ENCODE data around the gene SEC23B.

The SEC23B gene

DNA sequence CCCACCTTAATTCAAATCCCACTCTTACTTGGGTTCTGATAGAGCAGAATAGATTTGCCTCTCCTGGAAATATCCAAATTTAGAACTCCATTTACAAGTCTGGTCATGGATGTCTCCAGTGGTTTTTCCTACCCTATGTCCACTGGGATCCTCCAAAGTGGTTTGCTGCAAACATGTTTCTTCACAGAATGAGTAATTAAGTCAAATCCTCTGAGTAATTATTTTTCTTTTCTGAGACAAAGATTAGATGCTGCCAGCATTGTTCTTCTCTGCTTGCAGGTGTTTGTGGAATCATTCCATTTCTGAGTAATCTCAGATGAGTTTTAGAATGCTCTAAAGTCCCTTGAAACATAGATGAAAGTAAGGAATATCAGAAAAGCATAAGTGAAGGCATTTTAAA, 102.0 kb downstream of the SEC23B start:
- TF ChIP-seq, protein P1, sequence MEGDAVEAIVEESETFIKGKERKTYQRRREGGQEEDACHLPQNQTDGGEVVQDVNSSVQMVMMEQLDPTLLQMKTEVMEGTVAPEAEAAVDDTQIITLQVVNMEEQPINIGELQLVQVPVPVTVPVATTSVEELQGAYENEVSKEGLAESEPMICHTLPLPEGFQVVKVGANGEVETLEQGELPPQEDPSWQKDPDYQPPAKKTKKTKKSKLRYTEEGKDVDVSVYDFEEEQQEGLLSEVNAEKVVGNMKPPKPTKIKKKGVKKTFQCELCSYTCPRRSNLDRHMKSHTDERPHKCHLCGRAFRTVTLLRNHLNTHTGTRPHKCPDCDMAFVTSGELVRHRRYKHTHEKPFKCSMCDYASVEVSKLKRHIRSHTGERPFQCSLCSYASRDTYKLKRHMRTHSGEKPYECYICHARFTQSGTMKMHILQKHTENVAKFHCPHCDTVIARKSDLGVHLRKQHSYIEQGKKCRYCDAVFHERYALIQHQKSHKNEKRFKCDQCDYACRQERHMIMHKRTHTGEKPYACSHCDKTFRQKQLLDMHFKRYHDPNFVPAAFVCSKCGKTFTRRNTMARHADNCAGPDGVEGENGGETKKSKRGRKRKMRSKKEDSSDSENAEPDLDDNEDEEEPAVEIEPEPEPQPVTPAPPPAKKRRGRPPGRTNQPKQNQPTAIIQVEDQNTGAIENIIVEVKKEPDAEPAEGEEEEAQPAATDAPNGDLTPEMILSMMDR (IDR thresholded peaks at IDR 0.05) = no peak
